BJ (cell line): ENCODE results near the gene PRR5. TPM values are rescaled to one million over a fixed set of nuclear protein-coding genes. Genes with fewer than 3 reads are reported as not detected.

Source experiments
- CTCF ChIA-PET: fragments of 350-600 bp; formaldehyde crosslinking; extraction: SDS; loops from one replicate; lab custom pipeline; 2021; ENCODE audit warnings: antibody characterized with exemption, inconsistent platforms; lab: Yijun Ruan, JAX
- POLR2A ChIA-PET: fragments of 300-600 bp; sonication (Branson Sonifier 250); formaldehyde crosslinking; extraction: SDS; loops from one replicate; lab custom pipeline; 2021; ENCODE audit warnings: antibody characterized with exemption; lab: Charles Lee
- DNase-seq: peaks from one replicate; pipeline ENCODE4 v3.0.0-alpha.2; 2011; ENCODE audit warnings: low read depth
- H3K27me3 ChIP-seq: 2 replicates; pipeline ENCODE4 v1.6.0; 2011; ENCODE audit warnings: low read length; ENCODE audit not compliant: control insufficient read depth, insufficient read depth
- H3K36me3 ChIP-seq: 2 replicates; pipeline ENCODE4 v1.5.1; 2011; ENCODE audit warnings: low read length; ENCODE audit not compliant: control insufficient read depth, insufficient read depth
- H3K4me3 ChIP-seq: 2 replicates; pipeline ENCODE4 v1.5.1; 2011; ENCODE audit warnings: low read depth, mild to moderate bottlenecking, control low read depth, low read length
- polyA plus RNA-seq: library from polyadenylated mRNA; depleted of rRNA; stranded (reverse); fragments of >200 nt; gene quantifications from 2 replicates; pipeline ENCODE4 v1.2.3, GENCODE V29; 2011
- TF ChIP-seq, protein P1 (sequence below): IDR thresholded peaks from 2 replicates; pipeline ENCODE4 v1.5.1; 2011; ENCODE audit warnings: low read depth, mild to moderate bottlenecking, control low read depth, inconsistent platforms, low read length, moderate library complexity; ENCODE audit not compliant: insufficient read depth

PRR5 gene
- polyA plus RNA-seq, 1 experiment = 33.4 TPM

DNA sequence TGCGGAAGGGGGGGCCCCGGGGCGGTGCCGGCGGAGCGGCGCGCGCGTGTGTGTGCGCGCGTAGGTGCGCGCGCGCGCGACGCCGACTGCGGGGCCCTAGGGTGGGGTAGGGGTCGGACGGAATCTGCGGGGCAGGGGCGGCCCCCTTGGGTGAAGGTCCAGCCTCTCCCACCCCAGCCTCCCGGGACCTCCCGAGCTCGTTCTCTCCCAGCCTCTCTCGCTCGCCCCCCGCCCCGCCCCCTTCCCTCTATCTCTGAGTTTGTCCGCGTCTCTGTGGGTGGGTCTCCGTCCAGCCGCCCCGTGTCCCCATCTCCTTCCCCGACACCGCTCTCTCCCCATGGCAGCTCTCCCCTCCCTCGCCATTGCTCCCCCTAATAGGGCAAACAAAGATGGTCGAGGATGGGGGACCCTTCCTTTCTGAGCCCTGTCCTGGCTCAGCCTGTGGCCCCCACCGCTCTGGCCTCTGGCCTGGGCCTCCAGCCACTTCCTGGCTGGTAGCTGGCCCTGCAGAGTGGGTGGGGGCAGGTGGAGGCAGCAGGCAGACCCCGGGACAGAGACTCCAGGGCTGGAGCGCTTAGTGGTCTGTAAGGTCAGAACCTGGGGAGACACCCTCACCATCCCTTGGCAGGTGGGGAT, 33.0 kb upstream of the PRR5 start:
- DNase-seq = no peak
- POLR2A ChIA-PET = no interaction called here
- TF ChIP-seq, protein P1, sequence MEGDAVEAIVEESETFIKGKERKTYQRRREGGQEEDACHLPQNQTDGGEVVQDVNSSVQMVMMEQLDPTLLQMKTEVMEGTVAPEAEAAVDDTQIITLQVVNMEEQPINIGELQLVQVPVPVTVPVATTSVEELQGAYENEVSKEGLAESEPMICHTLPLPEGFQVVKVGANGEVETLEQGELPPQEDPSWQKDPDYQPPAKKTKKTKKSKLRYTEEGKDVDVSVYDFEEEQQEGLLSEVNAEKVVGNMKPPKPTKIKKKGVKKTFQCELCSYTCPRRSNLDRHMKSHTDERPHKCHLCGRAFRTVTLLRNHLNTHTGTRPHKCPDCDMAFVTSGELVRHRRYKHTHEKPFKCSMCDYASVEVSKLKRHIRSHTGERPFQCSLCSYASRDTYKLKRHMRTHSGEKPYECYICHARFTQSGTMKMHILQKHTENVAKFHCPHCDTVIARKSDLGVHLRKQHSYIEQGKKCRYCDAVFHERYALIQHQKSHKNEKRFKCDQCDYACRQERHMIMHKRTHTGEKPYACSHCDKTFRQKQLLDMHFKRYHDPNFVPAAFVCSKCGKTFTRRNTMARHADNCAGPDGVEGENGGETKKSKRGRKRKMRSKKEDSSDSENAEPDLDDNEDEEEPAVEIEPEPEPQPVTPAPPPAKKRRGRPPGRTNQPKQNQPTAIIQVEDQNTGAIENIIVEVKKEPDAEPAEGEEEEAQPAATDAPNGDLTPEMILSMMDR = no peak
- Histone ChIP-seq H3K4me3 (peak overlapping the region; percentile 74), H3K36me3 (no peaks in the 10 kb centered on the region), H3K27me3 (peaks cover 3% of the 10 kb centered on the region)
- CTCF ChIA-PET = interaction anchor here (0.6 to 3.3 kb wide), 9 partner anchors 14 to 850 kb away, joined by 3 to 16 read pairs (median 4); no protein-coding TSS in a partner anchor

GRCh38 chr22:44669561-44669976, 32.4 kb upstream of the PRR5 start:
- ChIA-PET CTCF (interaction anchor here (0.6 to 3.3 kb wide), 9 partner anchors 15 to 676 kb away, joined by 3 to 16 read pairs (median 4); no protein-coding TSS in a partner anchor), POLR2A (no interaction called here)
- Histone ChIP-seq H3K36me3 (no peaks in the 10 kb centered on the region), H3K27me3 (peaks cover 3% of the 10 kb centered on the region), H3K4me3 (peak overlapping the region; percentile 74)
- TF ChIP-seq, protein P1 = peak; percentile 80
- DNase-seq = no peak

DNA sequence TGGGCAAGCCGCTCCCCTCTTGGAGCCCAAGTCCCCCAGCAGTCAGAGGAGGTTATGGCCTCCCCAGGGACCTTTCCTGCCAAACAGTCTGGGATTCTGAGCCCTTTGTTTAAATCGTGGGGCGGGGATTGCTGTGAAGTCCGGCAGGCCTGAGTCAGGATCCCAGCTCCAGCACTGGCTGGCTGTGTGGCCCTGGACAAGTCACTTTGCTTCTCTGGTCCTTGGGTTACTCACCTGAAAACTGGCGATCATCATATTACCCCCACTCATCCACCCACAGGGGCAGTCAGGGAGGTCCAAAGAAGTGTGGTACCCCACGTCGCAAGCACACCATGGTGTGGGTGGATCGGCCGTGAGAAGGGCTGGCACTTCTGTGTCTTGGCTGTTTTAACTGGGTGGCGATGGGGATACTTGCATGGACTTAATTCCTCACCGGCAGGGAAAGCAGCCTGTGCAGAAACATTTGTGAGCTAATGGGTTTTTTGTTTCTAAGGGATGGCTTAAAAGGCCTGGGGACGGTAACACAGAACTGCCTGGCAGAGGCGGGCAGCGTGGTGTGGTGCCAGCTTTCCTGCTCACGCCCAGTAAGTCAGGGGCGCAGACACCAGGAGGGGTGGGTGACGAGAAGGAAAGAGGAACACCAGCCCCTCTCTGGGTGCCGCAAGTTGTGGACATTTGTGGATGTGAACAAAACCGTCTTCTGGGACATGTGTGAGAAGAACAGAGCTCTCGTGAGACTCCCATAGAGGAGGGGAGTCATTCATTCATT, 31.6 kb upstream of the PRR5 start:
- ChIA-PET POLR2A (no interaction called here), CTCF (interaction anchor here (0.6 to 3.3 kb wide), 9 partner anchors 11 to 677 kb away, joined by 3 to 16 read pairs (median 4); no protein-coding TSS in a partner anchor)
- Histone ChIP-seq H3K36me3 (no peaks in the 10 kb centered on the region), H3K27me3 (peaks cover 3% of the 10 kb centered on the region), H3K4me3 (no peak overlapping the region)
- TF ChIP-seq, protein P1 = no peak
- no peak for DNase-seq

DNA sequence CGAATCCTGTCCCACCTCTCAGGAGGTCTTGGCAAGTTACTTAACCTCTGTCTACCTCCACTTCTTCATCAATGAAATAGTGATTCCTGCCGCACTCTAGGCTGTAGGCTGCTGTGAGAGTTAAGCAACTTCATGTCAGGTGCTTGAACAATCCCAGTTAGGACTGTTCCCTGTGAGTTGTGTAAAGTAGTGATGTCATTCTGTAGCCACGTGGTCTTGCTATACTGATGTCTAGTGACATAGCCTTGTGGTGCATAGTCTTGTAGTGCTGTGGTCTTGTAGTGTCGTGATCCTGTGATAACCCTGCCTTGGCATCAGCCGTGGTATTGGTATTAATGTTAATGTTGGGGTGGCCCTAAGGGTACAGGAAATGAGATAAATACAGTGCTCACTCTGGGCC, 30.3 kb upstream of the PRR5 start:
- TF ChIP-seq, protein P1 = no peak
- POLR2A ChIA-PET = interaction anchor here (0.6 kb wide), 1 partner anchor 12 kb away, joined by 4 read pairs; no protein-coding TSS in a partner anchor
- CTCF ChIA-PET = interaction anchor here (0.5 to 3.3 kb wide), 4 partner anchors 13 to 426 kb away, joined by 3 to 16 read pairs (median 4); no protein-coding TSS in a partner anchor
- no peak for DNase-seq
- Histone ChIP-seq H3K27me3 (peaks cover 3% of the 10 kb centered on the region), H3K36me3 (no peaks in the 10 kb centered on the region), H3K4me3 (no peak overlapping the region)

- ChIA-PET POLR2A (no interaction called here), CTCF (interaction anchor here (0.9 to 1.0 kb wide), 2 partner anchors 11 to 679 kb away, joined by 3 read pairs; no protein-coding TSS in a partner anchor)
- TF ChIP-seq, protein P1 = no peak
- H3K36me3 ChIP-seq = no peaks in the 10 kb centered on the region
- peaks cover 2% of the 10 kb centered on the region for H3K27me3 ChIP-seq
- H3K4me3 ChIP-seq = no peak overlapping the region
- no peak for DNase-seq
These were observed 29.4 kb upstream of the PRR5 start for GRCh38 chr22:44672632-44673031.
